Keratinocyte (primary cell): ENCODE measurements around the gene TPI1.
"Not testable (repeated sequence)": the region's sequence is repeated elsewhere in the genome, so short reads cannot be mapped to it uniquely, and the experiment has no call there.

Experiments used
- CTCF ChIP-seq, 3 experiments: IDR thresholded peaks in 1 of 3; conservative IDR thresholded peaks in 1 of 3; optimal IDR thresholded peaks in 1 of 3; 2 replicates in 2 of 3; 3 replicates in 1 of 3; pipeline versions ENCODE3 to v1.5.1; 2011; ENCODE audit warnings: low read length in 3 of 3, mild to moderate bottlenecking in 3 of 3, moderate library complexity in 2 of 3, control low read depth in 1 of 3, inconsistent platforms in 1 of 3; ENCODE audit not compliant: insufficient read depth in 2 of 3; ENCODE audit errors: extremely low read depth in 1 of 3
- EZH2 ChIP-seq: IDR thresholded peaks from one replicate; pipeline ENCODE4 v1.6.1; 2012; ENCODE audit warnings: inconsistent platforms, mild to moderate bottlenecking, low read length, moderate library complexity

DNA sequence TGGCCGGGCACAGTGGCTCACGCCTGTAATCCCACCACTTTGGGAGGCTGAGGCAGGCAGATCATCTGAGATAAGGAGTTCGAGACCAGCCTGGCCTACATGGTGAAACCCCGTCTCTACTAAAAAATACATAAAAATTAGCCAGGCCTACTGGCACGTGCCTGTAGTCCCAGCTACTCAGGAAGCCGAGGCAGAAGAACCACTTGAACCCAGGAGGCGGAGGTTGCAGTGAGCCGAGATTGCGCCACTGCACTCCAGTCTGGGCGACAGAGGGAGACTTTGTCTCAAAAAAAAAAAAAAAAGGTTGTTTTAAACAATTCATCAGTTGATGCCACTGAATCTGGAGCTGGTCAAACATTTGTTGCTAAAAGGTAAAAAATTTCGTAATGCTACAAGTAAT is 12.5 kb downstream of the TPI1 start:
- not testable (repeated sequence) for TF ChIP-seq CTCF (optimal IDR thresholded peaks at IDR 0.05 in 1 of 3, IDR thresholded peaks at IDR 0.05 in 1 of 3, conservative IDR thresholded peaks at IDR 0.05 in 1 of 3; ENCODE audit: extremely low read depth in 1 of 3, insufficient read depth in 2 of 3, low read length in 3 of 3); EZH2
